Cardiac fibroblast (primary cell): ENCODE data around the gene ACTA2.
A peak's percentile ranks its signal among the peaks of the same experiment; 100 is the strongest.

ENCODE experiments used
- DNase-seq, 2 donors: peaks; one replicate each; pipeline versions ENCODE4 v3.0.0 to v3.0.0-alpha.2; 2010; ENCODE audit warnings: low read depth in 2 of 2
- H3K4me3 ChIP-seq, 2 donors: replicated peaks in 1 of 2; 1 replicate in 1 of 2; 2 replicates in 1 of 2; pipeline ENCODE4 v1.5.1; 2011; ENCODE audit warnings: low read depth in 2 of 2, low read length in 2 of 2, mild to moderate bottlenecking in 2 of 2, moderate library complexity in 1 of 2
- TF ChIP-seq, protein P1 (sequence below): IDR thresholded peaks from one replicate; pipeline ENCODE4 v1.5.1; 2011; ENCODE audit warnings: low read depth, mild to moderate bottlenecking, low read length, inconsistent platforms

The ACTA2 gene

DNA sequence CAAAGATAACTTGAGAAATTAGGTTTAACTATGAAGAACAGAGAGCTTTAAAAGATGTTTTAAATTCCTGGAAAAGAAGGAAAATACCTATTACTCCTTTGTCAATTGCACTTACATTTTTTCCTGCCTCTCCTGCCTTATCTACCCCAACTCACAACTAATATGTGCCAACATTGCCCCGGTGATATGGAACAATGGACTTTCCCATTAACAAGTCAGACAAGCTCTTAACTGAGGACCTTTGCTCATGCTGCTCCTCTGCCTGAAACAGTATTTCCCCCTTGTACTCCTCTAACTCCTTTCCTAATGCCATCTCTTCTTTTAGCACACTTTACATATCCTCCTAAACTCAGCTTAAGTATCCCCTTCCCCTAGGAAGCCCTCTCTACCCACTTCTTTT, 4.8 kb upstream of the ACTA2 start:
- no peak for DNase-seq
- TF ChIP-seq, protein P1, sequence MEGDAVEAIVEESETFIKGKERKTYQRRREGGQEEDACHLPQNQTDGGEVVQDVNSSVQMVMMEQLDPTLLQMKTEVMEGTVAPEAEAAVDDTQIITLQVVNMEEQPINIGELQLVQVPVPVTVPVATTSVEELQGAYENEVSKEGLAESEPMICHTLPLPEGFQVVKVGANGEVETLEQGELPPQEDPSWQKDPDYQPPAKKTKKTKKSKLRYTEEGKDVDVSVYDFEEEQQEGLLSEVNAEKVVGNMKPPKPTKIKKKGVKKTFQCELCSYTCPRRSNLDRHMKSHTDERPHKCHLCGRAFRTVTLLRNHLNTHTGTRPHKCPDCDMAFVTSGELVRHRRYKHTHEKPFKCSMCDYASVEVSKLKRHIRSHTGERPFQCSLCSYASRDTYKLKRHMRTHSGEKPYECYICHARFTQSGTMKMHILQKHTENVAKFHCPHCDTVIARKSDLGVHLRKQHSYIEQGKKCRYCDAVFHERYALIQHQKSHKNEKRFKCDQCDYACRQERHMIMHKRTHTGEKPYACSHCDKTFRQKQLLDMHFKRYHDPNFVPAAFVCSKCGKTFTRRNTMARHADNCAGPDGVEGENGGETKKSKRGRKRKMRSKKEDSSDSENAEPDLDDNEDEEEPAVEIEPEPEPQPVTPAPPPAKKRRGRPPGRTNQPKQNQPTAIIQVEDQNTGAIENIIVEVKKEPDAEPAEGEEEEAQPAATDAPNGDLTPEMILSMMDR = no peak
- no peak overlapping the region for H3K4me3 ChIP-seq

DNA sequence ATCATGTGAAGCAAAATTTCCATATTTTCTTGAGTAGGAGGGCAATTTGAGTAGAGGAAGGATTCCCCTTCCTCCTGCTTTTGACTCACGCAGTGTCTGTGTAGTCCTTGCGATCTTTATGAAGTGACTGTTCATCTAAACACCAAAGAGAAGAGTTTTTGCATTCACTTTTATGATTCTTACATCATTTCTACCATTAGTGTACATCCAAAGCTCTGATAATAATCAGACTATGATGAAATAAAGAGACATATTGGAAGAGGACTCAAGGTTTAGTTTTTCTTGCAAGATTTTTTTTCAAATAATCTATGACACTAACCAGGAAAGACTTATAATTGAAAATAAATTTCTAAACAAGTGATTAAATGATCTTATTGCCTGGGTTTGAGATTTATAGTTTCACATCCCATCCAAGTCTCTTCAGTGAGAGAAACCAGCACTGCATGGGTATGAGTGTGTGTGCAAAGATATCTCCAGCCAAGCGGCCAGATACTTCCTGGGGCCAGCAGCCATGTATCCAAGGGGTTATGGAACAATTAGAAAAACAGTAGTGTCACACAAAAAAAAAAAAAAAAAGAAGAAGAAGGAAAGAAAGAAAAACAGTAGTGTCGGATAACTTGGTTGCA, 2.0 kb upstream of the ACTA2 start:
- DNase-seq = no peak
- H3K4me3 ChIP-seq = no peak overlapping the region
- TF ChIP-seq, protein P1 = no peak

DNA sequence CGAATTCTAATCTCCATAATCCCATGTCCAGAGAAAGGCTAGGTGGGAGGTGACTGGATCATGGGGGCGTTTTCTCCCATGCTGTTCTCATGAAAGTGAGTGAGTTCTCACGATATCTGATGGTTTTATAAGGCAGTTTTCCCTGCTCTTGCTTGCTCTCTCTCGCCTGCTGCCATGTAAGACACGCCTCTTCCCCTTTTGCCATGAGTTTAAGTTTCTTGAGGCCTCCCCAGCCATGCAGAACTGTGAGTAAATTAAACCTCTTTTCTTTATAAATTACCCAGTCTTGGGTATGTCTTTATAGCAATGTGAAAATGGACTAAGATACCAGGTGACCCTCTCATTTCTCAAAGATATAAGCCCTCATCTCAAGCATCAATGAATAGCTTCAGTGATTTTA, 1.1 kb upstream of the ACTA2 start:
- no peak overlapping the region for H3K4me3 ChIP-seq
- no peak for DNase-seq
- TF ChIP-seq, protein P1 = no peak

DNA sequence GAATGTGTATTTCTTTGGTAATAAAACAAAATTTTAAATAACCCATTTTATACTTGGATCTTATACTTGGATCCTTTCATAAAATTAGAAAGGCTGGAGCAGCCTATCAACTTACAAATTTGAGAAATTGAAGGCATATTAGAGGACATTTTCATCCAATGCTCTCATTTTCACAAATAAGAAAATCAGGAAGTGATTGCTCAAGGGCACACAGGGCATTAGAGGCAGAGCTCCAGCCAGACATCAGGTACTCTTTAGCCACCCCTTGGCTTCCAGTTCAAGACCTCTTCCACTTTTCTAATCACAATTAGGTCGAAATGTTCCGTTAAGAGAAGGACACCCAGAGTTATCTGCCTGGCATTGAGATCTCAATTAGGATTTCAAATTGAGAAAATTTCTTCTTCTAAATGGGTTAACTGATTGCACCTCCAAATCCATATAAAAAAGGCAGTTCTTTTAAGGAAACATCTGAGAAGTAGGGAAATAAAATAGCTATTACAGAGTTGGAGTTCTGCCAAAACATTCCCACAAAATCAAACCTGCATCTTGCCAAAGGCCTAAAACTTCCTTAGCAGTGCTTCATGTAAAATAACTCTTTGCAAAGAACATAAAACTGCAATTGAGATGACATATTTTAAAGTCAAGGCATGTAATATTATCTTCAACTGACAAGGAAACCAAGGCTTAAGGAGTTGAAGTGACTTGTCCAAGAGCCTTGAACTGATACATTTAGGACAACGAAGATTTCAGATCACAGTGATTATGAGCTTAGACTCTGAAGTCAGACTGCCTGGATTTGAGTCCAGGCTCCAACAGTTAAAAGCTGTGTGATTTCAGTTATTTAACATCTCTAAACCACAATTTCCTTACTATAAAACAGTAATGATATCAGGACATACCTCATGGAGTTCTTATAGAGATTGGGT, 2.4 kb downstream of the ACTA2 start:
- TF ChIP-seq, protein P1 = no peak
- DNase-seq = peak; percentile 33 to 37
- H3K4me3 ChIP-seq = no peak overlapping the region

DNA sequence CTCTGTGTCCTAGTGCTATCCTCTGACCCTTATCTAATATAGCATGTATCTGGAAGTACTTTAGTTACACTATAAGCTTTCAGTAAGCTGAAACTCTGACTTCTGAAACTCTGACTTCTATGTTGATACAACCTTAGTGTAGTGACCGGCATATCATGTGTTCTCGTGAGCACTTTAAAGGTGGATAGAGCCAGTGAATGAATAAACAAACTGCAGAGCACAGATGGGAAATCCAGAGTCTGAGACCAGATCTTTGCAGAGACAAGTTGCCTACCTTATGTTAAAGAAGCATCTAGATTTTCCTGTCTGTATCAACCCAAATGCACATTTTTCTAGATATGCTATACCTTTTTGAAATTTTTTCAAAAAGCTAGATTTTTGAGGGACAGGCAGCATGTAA, 3.5 kb downstream of the ACTA2 start:
- no peak overlapping the region for H3K4me3 ChIP-seq
- TF ChIP-seq, protein P1 = no peak
- no peak for DNase-seq

DNA sequence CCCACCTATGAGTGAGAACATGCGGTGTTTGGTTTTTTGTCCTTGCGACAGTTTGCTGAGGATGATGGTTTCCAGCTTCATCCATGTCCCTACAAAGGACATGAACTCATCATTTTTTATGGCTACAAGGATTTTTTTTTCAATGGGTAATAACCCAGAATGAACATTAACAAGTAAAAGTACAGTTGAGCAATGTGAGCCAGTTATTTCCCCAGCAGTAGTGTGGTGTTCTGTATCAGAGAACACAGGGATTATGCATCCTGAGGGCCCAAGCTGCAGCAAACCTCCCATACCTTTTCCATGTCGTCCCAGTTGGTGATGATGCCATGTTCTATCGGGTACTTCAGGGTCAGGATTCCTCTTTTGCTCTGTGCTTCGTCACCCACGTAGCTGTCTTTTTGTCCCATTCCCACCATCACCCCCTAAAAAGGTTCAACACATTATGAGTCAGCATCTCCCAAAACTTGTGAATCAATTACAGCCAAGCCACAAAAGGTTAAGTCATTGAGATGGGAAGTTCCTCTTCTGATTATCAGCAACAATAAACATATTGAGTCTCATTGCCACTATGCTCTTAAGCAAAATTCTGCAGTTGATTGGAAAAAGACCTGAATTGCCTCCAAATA, 5.5 kb downstream of the ACTA2 start:
- peak in 1 of 2 donors; percentile 22 for DNase-seq
- TF ChIP-seq, protein P1 = no peak
- no peak overlapping the region for H3K4me3 ChIP-seq
